ENCODE measurements around the gene TANGO2.
A peak's percentile ranks its signal among the peaks of the same experiment; 100 is the strongest.

Gene TANGO2

GRCh38 chr22:19997561-19998231 lies 23.2 kb upstream of the TANGO2 start:
- Histone ChIP-seq H3K79me2 (ENCODE audit: control insufficient read depth, insufficient read depth, low read length) (no peaks in the 10 kb centered on the region), H3K27ac (ENCODE audit: low read depth, low read length) (no peak overlapping the region), H3K27me3 (ENCODE audit: insufficient read depth, low read length, poor library complexity) (no peaks in the 10 kb centered on the region), H2BK15ac (replicated peaks; ENCODE audit: low read depth) (no peak overlapping the region), H3K4ac (ENCODE audit: low read depth, low read length) (no peak overlapping the region), H3K23ac (ENCODE audit: low read length) (no peak overlapping the region), H2AK5ac (ENCODE audit: low read length) (no peak overlapping the region), H3K9ac (ENCODE audit: low read length) (no peak overlapping the region), H3K4me1 (ENCODE audit: control insufficient read depth, low read depth, low read length) (peaks cover 10% of the 10 kb centered on the region), H3K18ac (ENCODE audit: low read length) (no peak overlapping the region), H3K79me1 (ENCODE audit: low read length) (no peaks in the 10 kb centered on the region), H3K36me3 (ENCODE audit: control insufficient read depth, insufficient read depth, low read length) (no peaks in the 10 kb centered on the region), H2BK5ac (ENCODE audit: low read length) (no peak overlapping the region), H4K5ac (ENCODE audit: low read length) (no peak overlapping the region), H3K56ac (ENCODE audit: low read length) (peak overlapping the region; percentile 11), H3K4me2 (ENCODE audit: low read length) (no peak overlapping the region), H3K4me3 (ENCODE audit: low read length) (no peak overlapping the region), H4K8ac (ENCODE audit: low read depth, low read length) (no peak overlapping the region), H2BK120ac (ENCODE audit: low read depth, low read length) (no peak overlapping the region)
- DNase-seq: no peak
- WGBS (ENCODE audit: extremely low coverage, insufficient coverage, low lambda C conversion rate): no CpG with 5 or more reads among the region's 19 CpGs

- Histone ChIP-seq H3K56ac (ENCODE audit: low read length) (peak overlapping the region; percentile 32), H3K79me2 (ENCODE audit: control insufficient read depth, insufficient read depth, low read length) (no peaks in the 10 kb centered on the region), H3K4me2 (ENCODE audit: low read length) (no peak overlapping the region), H3K27me3 (ENCODE audit: insufficient read depth, low read length, poor library complexity) (no peaks in the 10 kb centered on the region), H4K8ac (ENCODE audit: low read depth, low read length) (no peak overlapping the region), H3K27ac (ENCODE audit: low read depth, low read length) (peak overlapping the region; percentile 17), H4K5ac (ENCODE audit: low read length) (no peak overlapping the region), H3K18ac (ENCODE audit: low read length) (no peak overlapping the region), H3K4me3 (ENCODE audit: low read length) (no peak overlapping the region), H3K23ac (ENCODE audit: low read length) (no peak overlapping the region), H2AK5ac (ENCODE audit: low read length) (no peak overlapping the region), H3K4ac (ENCODE audit: low read depth, low read length) (no peak overlapping the region), H3K9ac (ENCODE audit: low read length) (no peak overlapping the region), H3K79me1 (ENCODE audit: low read length) (no peaks in the 10 kb centered on the region), H3K36me3 (ENCODE audit: control insufficient read depth, insufficient read depth, low read length) (no peaks in the 10 kb centered on the region), H2BK120ac (ENCODE audit: low read depth, low read length) (no peak overlapping the region), H2BK15ac (replicated peaks; ENCODE audit: low read depth) (no peak overlapping the region), H3K4me1 (ENCODE audit: control insufficient read depth, low read depth, low read length) (peaks cover 10% of the 10 kb centered on the region), H2BK5ac (ENCODE audit: low read length) (peak overlapping the region; percentile 32)
- no CpG with 5 or more reads among the region's 16 CpGs for WGBS (ENCODE audit: extremely low coverage, insufficient coverage, low lambda C conversion rate)
- peak; percentile 47 for DNase-seq
These were observed 22.5 kb upstream of the TANGO2 start for GRCh38 chr22:19998232-19998951.

GRCh38 chr22:19998991-19999820 lies 21.7 kb upstream of the TANGO2 start:
- no peak overlapping the region for H3K23ac ChIP-seq (ENCODE audit: low read length)
- H3K18ac ChIP-seq (ENCODE audit: low read length): no peak overlapping the region
- H2AK5ac ChIP-seq (ENCODE audit: low read length): no peak overlapping the region
- H2BK120ac ChIP-seq (ENCODE audit: low read depth, low read length): no peak overlapping the region
- H3K4me2 ChIP-seq (ENCODE audit: low read length): no peak overlapping the region
- H3K36me3 ChIP-seq (ENCODE audit: control insufficient read depth, insufficient read depth, low read length): no peaks in the 10 kb centered on the region
- no peaks in the 10 kb centered on the region for H3K79me1 ChIP-seq (ENCODE audit: low read length)
- H2BK15ac ChIP-seq (replicated peaks; ENCODE audit: low read depth): no peak overlapping the region
- no peaks in the 10 kb centered on the region for H3K79me2 ChIP-seq (ENCODE audit: control insufficient read depth, insufficient read depth, low read length)
- H4K5ac ChIP-seq (ENCODE audit: low read length): no peak overlapping the region
- H2BK5ac ChIP-seq (ENCODE audit: low read length): peak overlapping the region; percentile 32
- no peak overlapping the region for H4K8ac ChIP-seq (ENCODE audit: low read depth, low read length)
- no peaks in the 10 kb centered on the region for H3K27me3 ChIP-seq (ENCODE audit: insufficient read depth, low read length, poor library complexity)
- H3K4me1 ChIP-seq (ENCODE audit: control insufficient read depth, low read depth, low read length): peaks cover 10% of the 10 kb centered on the region
- no peak overlapping the region for H3K9ac ChIP-seq (ENCODE audit: low read length)
- H3K4ac ChIP-seq (ENCODE audit: low read depth, low read length): no peak overlapping the region
- H3K56ac ChIP-seq (ENCODE audit: low read length): peak overlapping the region; percentile 22
- H3K4me3 ChIP-seq (ENCODE audit: low read length): no peak overlapping the region
- no peak overlapping the region for H3K27ac ChIP-seq (ENCODE audit: low read depth, low read length)
- WGBS (ENCODE audit: extremely low coverage, insufficient coverage, low lambda C conversion rate): no CpG with 5 or more reads among the region's 8 CpGs
- DNase-seq: no peak

GRCh38 chr22:20000246-20001081 lies 20.4 kb upstream of the TANGO2 start:
- Histone ChIP-seq H3K4me2 (ENCODE audit: low read length) (no peak overlapping the region), H2BK15ac (replicated peaks; ENCODE audit: low read depth) (no peak overlapping the region), H3K36me3 (ENCODE audit: control insufficient read depth, insufficient read depth, low read length) (no peaks in the 10 kb centered on the region), H3K79me2 (ENCODE audit: control insufficient read depth, insufficient read depth, low read length) (no peaks in the 10 kb centered on the region), H3K4ac (ENCODE audit: low read depth, low read length) (no peak overlapping the region), H2BK120ac (ENCODE audit: low read depth, low read length) (no peak overlapping the region), H3K27me3 (ENCODE audit: insufficient read depth, low read length, poor library complexity) (no peaks in the 10 kb centered on the region), H2BK5ac (ENCODE audit: low read length) (no peak overlapping the region), H4K8ac (ENCODE audit: low read depth, low read length) (no peak overlapping the region), H3K79me1 (ENCODE audit: low read length) (no peaks in the 10 kb centered on the region), H3K56ac (ENCODE audit: low read length) (no peak overlapping the region), H3K9ac (ENCODE audit: low read length) (no peak overlapping the region), H3K18ac (ENCODE audit: low read length) (no peak overlapping the region), H3K23ac (ENCODE audit: low read length) (no peak overlapping the region), H3K4me3 (ENCODE audit: low read length) (no peak overlapping the region), H4K5ac (ENCODE audit: low read length) (no peak overlapping the region), H2AK5ac (ENCODE audit: low read length) (no peak overlapping the region), H3K27ac (ENCODE audit: low read depth, low read length) (no peak overlapping the region), H3K4me1 (ENCODE audit: control insufficient read depth, low read depth, low read length) (peaks cover 10% of the 10 kb centered on the region)
- WGBS (ENCODE audit: extremely low coverage, insufficient coverage, low lambda C conversion rate): no CpG with 5 or more reads among the region's 14 CpGs
- no peak for DNase-seq

- Histone ChIP-seq H2BK5ac (ENCODE audit: low read length) (no peak overlapping the region), H3K9ac (ENCODE audit: low read length) (no peak overlapping the region), H3K18ac (ENCODE audit: low read length) (no peak overlapping the region), H4K8ac (ENCODE audit: low read depth, low read length) (no peak overlapping the region), H2BK120ac (ENCODE audit: low read depth, low read length) (no peak overlapping the region), H3K79me2 (ENCODE audit: control insufficient read depth, insufficient read depth, low read length) (no peaks in the 10 kb centered on the region), H3K4ac (ENCODE audit: low read depth, low read length) (no peak overlapping the region), H3K79me1 (ENCODE audit: low read length) (no peaks in the 10 kb centered on the region), H2AK5ac (ENCODE audit: low read length) (no peak overlapping the region), H3K36me3 (ENCODE audit: control insufficient read depth, insufficient read depth, low read length) (no peaks in the 10 kb centered on the region), H3K4me3 (ENCODE audit: low read length) (no peak overlapping the region), H3K4me2 (ENCODE audit: low read length) (no peak overlapping the region), H2BK15ac (replicated peaks; ENCODE audit: low read depth) (no peak overlapping the region), H3K27ac (ENCODE audit: low read depth, low read length) (no peak overlapping the region), H3K56ac (ENCODE audit: low read length) (no peak overlapping the region), H3K4me1 (ENCODE audit: control insufficient read depth, low read depth, low read length) (peaks cover 10% of the 10 kb centered on the region), H3K23ac (ENCODE audit: low read length) (no peak overlapping the region), H4K5ac (ENCODE audit: low read length) (no peak overlapping the region), H3K27me3 (ENCODE audit: insufficient read depth, low read length, poor library complexity) (no peaks in the 10 kb centered on the region)
- WGBS (ENCODE audit: extremely low coverage, insufficient coverage, low lambda C conversion rate): no CpG with 5 or more reads among the region's 11 CpGs
- DNase-seq: no peak
These were observed 19.8 kb upstream of the TANGO2 start for GRCh38 chr22:20001082-20001638.
